ENCODE measurements around the gene CFAP46. TPM values are rescaled to one million over a fixed set of nuclear protein-coding genes. Genes with fewer than 3 reads are reported as not detected.

Gene CFAP46
- total RNA-seq, result 0.19 and 0.85 TPM in 2 replicates

GRCh38 chr10:132942101-132943057 lies at the start of gene CFAP46:
CFAP46 (minus strand) TSS chr10:132942570; CDS start chr10:132942484, 86 bp downstream.
- peak; percentile 73 for DNase-seq

DNA sequence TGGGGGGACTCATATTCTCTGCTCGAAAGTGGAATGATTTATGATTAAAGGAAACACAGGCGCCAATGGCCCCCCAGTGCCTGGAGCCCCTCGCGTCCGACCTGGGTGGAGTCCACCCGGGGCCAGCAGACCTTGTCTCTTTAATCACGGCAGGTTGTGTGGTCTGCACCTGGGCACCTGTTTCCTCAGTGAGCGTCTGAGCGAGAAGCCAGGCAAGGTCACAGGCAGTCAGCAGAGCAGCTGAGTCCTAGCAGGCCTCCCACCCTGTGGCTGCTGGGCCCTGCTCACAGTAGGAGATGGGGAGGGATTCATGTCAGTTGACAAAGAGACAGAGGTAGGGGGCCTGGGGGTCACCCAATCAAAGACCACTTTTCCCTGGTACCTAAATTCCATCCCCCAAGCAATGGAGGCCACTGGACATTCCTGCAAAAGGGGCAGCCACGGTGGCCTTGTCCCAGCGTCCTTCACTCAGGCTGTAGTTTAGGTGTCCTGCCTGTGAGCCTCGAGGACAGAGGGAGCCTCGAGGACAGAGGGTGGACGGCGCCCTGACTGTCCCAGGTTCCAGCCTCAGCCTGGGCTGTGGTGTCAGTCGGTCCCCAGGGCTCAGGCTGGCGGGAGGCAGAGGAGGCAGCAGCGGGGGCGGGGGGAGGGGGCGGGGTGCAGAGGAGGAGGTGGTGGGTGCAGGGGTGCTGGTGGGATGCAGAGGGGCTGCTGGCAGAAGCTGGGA lies 49.5 kb upstream of the CFAP46 start:
- DNase-seq, result no peak

DNA sequence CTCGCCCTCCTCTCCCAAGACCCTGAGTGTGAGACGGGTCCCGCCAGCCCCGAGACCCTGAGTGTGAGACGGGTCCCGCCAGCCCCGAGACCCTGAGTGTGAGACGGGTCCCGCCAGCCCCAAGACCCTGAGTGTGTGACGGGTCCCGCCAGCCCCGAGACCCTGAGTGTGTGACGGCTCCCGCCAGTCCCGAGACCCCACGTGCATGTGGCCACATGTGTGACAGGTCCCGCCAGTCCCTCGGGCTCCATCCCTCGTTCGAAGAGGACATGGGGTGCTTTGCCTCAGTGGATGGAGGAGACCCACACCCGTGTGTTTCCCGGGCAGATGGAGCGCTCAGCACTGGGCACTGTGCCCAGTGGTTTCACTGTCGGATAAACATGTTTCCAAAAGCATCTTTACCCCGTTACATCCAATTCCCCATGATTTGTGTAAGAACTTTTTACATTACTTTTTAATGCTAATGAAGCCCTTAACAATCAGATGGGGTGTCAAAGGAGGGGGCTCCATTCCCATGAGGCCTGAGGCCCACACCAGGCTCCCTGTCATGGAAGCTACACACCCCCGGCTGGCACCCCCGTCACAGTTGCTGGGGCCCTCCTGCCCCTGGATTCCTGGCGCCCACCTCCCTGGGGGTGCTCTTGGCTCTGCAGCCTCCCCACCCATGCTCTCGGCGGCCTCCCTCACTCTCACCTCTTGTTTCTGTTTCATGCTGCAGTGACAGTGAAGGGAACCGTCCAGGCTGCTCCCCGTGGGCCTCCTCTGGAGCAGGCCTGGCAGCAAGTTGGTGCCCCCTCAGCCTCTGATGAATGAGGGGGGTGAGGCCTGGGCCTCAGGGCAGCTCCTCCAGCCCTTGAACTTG lies 48.5 kb upstream of the CFAP46 start:
- DNase-seq, result no peak

GRCh38 chr10:132989476-132990415 lies 47.4 kb upstream of the CFAP46 start:
- DNase-seq, result no peak

DNA sequence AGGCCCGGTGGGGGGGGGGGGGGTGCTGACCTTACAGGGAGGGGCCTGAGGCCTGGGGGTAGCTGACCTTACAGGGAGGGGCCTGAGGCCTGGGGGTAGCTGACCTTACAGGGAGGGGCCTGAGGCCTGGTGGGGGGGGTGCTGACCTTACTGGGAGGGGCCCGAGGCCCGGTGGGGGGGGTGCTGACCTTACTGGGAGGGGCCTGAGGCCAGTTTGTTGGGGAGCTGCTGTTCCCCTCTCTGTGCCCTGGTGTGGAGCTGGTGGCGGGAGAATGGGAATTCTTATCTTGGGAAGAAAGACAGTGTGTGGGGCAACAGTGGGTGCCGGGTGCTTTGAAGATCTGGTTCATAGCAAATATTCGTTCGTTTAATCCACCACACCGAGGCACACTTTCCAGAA lies 46.6 kb upstream of the CFAP46 start:
- no peak for DNase-seq

- DNase-seq, result peak; percentile 23
Observed at GRCh38 chr10:132987671-132988571, 45.6 kb upstream of the CFAP46 start.

DNA sequence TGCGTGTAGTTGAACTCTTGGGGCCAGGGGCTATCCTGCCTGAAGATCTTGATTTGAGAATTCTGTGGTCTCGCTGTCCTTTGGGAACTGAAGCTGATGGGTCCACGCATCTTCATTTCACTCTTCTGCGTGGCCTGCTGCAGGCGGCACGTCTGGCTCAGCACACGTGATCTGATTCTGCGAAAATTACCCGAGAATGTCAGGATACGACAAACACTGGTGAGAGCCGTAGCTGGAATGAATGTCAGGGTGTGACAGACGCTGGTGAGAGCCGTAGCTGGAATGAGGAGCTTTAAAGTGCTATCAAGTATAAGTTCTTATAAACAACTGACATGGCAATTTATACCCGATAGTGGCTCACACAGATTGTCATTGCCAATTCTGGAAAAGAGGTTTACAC lies 44.6 kb upstream of the CFAP46 start:
- DNase-seq, result no peak

- DNase-seq, result no peak
Observed at GRCh38 chr10:132986576-132986975, 44.2 kb upstream of the CFAP46 start.

DNA sequence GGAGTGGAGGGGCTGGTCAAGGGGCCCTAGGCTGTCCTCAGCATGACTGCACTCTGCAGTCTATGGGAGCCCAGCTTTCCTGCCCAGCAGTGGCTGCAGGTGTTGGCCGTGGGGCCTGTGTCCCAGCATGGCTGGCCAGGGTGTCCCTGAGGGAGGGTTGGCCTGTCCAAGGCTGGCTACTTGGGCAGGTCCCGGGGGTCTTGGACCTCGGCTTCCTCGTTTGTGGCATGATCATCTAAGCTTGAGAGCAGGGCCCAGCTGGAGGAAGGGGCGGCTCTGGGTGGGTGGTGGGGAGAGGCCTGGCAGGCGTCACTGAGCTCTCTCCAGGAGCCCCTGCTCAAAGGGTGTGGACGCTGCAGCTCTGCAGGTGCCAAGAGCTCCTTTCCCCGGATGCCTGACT lies 43.7 kb upstream of the CFAP46 start:
- DNase-seq, result no peak

GRCh38 chr10:132985546-132985900 lies 43.2 kb upstream of the CFAP46 start:
- DNase-seq, result no peak

DNA sequence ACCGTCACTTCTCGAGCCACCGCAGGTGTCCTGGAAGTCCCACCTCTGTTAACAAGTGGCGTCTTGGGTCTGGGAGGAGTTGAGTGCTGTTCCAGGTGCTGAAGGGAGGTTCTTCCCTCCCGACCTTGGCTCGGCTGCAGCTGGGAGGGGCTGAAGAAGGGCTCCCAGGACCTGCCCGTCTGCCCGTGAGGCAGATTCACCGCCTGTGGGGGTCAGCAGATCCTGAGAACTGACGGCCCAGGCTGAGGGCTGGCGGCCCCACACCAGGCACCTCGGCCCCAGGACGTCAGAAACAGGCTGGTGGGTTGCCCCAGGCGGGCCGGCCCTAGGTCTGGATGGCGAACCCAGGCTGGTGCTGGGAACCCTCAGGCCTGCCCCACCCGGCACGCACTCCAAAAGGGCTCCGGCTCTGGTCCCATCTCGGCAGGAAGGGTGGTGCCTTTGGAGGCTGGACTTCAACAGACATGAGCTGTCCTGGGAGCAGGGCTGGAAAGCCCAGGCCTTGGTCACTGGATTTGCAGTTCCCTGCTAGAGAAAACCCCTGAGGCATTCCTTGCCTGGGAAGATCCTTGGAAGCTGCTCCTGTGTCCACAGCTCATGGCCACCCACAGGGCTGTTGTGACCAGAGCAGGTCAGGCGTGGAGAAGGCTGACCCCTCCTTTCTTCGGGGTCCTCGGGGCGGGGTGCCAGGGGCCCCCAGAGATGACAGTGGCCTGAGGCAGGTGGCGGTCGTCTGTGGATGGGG lies 42.6 kb upstream of the CFAP46 start:
- no peak for DNase-seq

DNA sequence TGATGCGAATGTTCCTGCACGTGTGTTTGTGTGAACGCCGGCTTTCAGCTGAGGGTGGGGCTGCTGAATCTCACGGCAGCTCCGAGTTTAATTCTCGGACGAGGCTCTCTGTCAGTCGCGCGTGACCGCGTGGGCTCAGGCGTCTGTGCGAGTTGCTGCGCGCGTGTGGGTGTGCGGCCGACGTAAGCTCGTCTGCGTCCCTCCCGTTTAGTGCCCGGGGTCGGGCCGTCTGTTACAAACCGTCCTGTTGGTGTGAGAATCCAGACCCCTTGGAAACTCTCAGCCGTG lies 41.6 kb upstream of the CFAP46 start:
- DNase-seq, result no peak

GRCh38 chr10:132983252-132984007 lies 41.1 kb upstream of the CFAP46 start:
- no peak for DNase-seq

DNA sequence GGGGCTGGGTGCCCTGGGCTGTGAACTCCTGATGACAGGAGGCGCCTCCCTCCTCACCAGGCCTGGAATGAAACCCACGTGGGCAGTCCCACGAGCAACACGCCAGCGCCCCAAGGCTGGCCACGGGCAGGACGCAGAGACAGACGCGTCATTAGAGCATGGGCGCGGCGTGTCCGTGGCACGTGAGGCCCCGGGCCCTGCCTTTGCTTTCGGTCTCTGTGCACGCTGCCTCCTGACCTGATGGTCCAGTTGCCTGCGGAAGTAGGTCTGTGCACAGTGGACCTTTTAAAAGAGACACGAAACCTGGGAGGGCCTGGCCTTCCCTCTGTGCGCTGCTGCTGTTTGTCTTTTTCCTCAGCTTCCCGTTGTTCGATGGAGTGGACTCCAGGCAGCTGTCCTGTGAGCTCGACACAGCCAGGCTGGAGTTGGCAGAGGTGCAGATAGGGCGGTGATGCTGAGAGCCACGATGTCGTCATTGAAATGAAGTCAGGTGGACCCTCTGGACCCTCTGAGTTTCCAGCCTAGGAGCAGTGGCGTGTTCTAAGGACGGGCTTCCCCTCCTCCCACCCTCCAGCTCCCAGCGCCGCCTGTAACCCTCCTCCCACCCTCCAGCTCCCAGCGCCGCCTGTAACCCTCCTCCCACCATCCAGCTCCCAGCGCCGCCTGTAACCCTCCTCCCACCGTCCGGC lies 40.1 kb upstream of the CFAP46 start:
- no peak for DNase-seq

GRCh38 chr10:132981746-132982145 lies 39.4 kb upstream of the CFAP46 start:
- DNase-seq, result no peak

- no peak for DNase-seq
Observed at GRCh38 chr10:132981173-132981555, 38.8 kb upstream of the CFAP46 start.

GRCh38 chr10:132980426-132981172 lies 38.2 kb upstream of the CFAP46 start:
- no peak for DNase-seq
